Hematopoietic multipotent progenitor cell treated with erythropoietin and hydrocortisone succinate and interleukin-3 and kit ligand, for 15 days (in vitro differentiated cells): Measurements from ENCODE around the gene CSNK1D.

Experiments used
- DNase-seq: peaks from one replicate; pipeline ENCODE4 v3.0.0-alpha.2; 2015; ENCODE audit warnings: low spot score

The CSNK1D gene

DNA sequence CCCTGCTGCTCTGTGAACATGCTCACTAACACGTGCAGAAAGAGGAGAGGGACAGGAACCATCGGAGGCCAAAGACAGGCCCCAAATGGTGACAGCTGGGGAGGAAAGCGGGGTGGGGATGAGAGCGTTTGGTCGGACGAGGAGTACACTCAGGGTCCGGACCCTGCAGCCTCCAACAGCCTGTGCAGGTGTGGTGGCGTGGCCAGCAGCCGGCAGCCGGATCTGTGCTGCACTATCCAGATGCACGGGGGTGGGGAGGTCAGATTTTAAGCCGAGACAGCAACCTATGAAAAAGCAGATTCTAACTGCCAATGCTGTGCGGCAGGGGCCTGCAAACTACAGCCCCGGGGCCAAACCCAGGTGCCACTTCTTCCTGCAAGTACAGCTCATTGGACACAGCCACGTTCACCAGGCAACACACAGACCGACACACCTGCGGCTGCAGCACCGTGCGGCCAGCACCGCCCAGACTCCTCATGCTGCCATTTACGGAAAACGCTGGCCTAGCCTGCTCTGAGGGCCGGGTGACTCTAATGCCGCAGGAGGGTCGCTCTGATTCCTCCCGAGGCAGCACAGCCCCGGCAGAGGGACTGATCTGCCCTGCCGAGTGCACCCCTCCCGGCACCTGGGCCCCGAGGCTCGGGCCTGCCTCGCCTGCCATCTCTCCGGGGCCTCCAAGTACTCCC lies 23.5 kb downstream of the CSNK1D start:
- DNase-seq = no peak

DNA sequence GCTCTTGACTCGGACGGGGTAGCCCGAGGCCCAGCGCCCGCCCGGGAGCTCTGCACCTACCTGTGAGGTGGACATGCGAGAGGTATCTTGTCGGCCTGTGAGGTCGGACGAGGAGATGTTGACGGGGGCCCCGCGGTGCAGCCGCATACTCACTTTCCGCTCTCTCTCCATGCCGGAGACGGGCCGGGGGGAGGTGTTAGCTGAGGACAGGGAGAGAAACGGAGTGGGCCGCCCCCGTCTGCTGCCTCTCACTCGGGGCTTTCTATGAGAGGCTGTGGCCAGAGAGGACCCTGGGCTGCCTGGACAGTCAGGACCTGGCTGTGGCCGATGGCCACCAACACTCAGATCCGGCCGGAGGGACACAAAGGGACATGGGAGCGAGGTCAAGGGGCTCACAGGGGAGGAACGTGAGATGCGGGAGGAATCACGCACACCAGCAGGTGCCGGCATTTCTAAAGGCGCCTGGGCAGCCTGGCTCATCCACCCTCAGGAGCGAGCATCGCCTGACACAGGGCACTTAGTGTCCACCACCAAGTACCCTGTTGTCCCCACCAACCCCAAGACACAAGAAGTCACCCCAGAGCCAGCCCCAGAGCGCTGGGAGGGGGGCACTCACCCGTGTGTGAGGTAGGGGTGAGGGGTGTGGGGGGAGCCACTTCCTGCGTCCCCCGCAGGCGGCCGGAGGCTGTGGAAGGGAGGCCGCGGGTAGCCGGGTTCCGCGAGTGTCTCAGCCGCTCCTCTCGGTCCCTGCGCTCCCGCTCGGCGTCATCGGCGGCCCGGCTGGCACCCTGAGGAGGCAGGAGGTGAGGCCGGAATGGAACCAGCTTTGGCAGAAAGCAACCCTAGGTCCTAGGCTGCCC lies 24.5 kb downstream of the CSNK1D start:
- no peak for DNase-seq

DNA sequence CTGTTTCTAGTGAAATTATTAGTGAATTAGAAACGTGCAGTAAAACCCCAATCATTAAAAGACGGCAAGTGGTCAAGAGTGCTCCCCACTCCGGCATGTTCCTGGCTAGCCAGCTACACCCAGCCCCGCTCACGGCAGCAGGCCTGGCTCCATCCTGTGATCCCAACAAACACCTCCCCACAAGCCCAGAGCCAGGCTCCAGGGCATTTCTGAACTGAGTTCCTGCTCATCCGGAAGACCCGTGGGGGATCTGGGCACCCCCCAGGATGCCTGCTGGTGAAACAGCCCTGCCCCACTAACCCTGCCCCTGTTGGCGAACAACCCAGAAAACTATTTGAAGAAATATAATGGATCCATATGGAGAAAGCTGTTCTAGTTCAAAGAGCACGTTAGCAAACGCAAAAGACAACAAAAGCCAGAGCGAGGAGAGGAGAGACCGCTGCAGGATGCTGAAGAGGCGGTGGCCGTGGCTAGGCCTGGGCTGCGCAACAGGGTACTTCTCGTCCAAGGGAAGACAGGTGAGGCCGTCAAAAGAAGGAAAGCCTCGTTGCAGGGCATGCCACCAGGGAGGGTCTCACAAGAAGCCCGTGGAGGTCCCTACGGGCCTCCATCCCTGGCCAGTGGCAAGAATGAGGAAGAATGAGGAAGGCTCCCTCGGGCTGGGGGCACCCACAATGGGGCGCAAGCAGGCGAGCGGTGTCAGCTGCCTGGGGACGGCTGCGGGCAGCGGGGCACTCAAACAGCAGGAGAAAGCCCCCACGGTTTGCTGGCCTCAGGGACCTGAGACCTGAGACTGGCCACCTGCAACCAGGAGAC lies 25.4 kb downstream of the CSNK1D start:
- no peak for DNase-seq

DNA sequence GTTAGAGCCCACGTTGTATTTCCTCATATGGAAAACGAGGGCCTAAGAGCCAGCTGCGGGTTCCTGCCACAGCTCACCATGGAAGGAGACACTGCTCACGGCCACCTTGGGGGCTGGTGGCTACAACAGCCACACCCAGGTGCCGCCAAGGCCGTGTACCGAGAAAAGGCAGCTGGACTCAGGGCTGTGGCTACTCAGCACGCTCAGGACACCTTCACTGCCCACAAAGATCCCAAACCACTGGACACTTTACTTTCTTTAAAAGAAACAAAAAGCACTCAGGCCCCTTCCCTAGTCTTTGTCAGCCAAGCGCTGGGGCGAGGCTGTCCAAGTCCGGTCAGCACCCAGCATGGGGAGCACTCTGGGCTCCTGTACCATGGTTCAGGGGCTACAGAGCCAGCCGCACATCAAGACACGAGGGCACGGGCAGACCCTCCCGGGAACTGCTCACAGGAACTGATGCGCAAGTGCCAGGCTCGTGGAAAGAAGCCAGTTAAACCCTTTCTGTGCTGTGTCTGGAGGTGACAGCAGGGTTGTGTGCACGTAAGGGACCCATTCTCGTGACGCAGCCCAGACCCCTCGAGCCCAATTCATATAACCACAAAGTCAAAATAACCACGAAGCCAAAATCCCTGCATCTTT lies 26.2 kb downstream of the CSNK1D start:
- no peak for DNase-seq

DNA sequence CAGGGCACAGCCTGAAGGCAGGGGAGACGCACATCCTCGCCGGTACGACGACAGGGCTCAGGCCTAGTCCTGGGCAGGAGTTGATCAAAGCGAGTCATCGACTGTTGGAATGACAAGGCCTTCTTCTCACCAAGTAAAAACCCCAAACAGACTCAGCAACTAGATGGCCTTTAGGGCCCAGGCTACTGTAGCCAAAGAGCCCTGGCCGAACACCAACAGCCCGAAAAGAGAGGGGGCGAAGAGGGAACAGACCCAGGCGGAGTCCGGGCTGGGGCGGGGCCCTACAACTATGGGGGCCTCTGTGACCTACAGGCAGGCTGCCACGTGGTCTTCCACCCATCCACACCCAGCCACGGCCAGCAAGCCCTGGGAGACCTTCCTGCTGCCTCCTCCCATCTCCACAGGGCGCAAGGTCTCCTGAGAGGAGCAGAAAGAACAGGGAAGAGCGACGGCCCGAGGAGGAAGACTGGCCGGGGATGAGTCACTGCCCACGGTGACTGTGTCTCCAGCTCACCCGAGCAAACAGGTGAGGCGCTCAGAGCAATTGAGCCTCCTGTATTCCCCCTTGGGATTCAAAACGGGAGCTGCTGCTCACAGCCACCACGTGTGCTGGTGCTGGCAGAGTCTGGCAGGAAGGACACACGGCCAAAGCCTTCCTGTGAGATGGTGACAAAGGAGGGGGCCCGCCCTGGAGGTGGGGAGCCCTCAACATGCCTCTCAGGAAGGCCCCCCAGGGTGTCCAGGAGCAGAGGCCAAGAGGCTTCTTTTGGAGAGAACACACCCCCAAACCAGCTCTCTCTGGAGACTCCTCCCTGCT lies 26.9 kb downstream of the CSNK1D start:
- no peak for DNase-seq

DNA sequence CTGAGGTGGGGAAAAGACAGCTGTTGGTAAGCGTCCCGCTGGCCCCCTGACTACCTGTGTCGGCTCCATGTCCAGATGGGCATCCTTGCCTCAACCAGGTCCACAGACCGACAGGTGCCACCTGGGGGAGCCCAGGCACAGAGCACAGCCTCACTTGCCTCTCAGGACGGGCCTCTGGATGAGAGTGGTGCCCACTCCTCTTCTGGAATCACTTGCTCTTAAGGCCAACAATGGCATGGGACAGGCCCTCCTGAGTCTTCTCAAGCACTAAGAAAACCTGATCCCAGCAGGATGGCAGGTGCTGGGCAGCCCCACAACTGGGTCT lies 27.5 kb downstream of the CSNK1D start:
- no peak for DNase-seq

DNA sequence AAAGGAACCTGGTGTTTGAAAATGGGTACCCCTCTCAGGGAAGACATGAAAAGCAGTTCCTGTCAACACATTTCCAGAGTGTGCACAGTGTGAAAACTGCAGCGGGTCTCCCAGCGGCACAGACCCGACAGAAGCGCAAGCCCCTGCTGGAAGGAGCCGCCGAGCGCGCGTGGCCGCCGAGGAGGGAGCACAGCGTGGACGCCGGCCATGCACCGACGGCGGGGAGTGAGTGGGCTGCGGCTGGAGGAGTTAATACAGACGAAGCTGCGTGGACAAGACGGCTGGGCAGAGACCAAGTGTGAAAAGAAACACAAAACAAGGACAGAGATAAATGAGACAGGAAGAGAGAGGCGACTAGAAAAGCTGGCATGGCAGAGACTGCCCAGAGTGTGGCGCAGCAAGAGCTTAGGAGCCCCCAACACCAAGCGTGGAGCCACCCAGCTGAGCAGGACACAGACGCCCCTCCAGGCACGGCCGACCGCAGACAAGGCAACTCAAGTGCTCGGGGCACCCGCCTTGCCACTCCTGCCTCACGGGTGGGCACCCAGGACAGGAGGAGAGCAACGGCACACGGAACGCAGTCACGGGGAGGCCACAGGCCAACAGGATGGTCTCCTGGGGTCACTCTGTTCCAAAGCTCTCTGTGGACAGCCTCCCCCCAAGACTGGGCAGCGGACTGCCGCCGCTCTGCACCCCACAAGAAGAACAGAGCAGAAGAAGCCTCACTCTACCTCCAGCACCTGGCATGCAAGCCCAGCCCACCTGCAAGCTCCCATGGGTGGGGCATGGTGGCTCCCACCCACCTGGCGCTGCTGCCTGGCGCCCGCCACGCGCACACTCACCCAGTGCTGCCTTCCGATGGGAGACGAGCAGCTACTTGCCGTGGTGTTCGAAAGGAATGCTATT lies 28.1 kb downstream of the CSNK1D start:
- no peak for DNase-seq

DNA sequence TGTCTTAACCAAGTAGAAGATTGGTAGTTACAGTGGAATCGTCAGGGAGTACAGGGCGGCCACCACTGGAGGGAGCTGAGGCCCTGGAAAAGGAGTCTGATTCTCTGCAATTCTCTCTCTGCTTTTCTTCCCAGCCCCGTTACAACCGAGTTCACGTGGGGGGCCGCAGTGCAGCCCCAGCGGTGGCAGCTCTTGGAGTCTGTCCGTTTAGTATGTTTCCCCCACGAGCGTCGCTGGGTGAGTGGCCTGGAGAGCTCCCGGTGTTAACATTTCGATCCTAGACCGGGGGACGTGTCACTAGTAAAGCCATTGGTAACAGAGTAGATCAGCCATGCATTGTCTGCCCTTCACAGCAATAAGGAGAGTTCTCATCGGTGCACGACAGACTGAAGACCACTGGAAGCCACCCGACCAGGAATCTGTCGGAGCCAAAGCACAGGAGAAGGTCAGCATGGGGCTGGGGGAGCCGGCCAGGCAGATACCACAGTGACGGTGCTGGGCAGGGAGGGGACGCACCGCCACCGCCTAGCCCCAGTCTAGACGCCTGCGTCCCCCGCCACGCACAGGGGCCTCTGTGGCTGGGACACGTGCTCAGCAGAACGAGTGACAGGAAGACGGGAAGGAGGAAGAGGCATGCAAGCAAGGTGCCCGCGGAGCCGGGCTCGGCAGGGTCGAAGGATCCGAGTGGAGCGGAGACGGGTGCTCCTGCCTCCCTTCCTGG lies 28.9 kb downstream of the CSNK1D start:
- no peak for DNase-seq

DNA sequence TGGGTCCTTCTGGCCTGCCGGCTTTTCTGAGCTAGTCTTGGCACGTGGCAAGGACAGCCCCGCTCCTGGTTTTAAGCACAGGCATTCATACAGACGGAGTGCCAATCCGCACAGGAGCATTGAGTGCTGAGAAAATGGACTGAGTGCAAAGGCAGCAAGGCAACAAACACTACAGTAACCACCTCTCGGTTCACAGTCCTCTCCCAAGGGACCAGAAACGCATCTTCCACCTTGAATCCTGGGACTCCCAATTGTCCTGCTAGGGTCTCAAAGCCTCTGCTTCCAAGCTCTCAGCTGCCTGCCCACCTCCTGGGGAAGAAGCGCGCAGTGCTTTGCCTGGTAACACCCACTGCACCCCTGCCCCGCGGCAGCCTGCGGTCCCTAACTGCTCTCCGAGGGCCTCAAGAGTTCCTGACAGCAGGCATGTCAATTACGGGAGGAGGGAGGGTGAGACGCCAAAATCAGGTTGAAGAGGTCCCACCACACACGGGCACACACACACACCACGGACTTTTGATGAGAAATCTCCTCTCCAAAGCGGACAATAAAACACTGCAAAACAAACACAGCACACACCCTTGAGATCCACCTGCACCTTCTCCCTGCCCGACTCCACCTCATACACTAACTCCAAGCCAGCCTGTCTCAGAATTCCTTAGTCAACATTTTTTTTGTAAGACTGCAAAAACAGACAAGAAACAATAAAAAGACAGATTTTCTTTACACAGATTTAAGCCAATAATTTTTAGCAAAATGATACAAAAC lies 29.7 kb downstream of the CSNK1D start:
- no peak for DNase-seq

DNA sequence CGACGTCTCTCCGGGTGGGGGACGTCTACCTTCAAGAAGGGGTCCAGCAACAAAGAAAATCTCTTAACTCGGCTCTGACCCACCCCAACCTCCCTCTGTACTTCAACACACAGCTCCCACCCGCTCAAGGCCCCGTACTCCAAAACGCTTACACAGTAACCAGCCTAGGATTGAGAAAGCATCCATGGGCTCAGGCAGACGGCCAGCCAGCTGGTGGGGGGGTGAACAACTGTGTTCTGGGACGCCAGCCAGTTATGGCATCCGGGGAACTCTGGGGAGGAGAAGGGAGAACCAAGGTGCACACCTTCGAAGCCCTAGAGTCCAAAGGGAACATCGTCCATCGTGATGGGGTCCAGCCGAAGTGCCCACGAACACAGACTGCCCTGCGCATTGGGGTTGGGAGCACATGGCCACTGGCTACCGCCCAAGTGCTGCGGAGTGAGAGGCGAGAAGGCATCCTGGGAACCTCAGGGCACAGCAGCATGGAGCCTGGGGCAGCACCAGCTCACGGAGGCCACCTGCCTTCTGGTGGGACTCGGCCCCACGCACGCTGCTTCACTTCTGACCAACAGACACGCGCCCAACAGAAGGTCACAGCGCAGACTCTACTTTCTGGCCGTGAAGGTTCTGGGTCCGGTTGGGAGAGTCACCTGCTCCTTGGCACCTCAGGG lies 30.4 kb downstream of the CSNK1D start:
- no peak for DNase-seq

DNA sequence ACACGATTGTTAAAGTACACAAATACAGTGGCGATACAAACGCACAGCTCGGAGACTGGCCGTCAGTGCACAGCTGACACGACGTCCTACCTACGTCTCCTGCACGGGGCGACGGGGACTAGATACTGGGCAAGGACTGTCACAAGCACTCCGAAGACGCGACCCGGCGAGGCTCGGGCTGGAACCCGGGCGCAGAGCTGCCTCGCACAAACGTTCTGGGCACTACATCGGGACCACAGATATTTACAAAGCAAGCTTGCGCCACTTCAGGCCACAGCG lies 30.9 kb downstream of the CSNK1D start:
- no peak for DNase-seq

DNA sequence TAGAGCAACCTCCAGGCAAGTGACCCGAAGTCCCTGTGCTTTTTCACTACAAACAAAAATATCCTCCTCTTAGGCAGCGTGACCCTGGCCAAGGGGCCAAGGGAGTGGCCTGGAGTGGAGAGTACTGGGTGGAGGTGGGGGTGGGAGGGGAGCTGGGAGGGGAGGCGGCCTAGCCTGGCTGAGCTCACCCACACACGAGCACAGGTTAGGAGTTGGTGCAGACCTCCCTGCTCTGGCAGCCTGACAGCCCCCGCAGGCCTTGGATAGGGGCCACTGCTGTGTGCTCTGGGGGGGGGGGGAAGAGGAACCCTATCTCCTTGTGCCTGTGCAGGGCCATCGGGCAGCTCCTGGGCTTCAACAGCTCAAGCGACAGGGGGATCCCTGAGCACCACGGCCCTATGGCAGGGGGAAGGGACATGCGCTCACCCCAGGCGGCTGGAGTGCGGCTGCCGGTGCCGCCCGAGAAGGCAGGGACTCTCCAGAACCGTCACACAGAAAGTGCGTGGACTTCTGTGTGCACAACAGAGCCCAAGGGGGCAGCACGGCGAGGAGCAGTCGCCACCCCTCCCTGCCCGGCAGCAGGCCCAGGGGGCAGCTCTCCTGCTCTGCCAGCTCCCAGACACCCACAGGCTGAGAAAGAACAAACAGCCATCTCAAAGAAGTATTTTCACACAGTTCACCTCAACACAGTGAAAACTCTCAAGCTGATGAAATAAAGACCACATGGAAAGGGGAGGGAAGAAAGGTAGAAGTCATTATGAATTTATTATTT lies 31.4 kb downstream of the CSNK1D start:
- DNase-seq = peak; percentile 30

DNA sequence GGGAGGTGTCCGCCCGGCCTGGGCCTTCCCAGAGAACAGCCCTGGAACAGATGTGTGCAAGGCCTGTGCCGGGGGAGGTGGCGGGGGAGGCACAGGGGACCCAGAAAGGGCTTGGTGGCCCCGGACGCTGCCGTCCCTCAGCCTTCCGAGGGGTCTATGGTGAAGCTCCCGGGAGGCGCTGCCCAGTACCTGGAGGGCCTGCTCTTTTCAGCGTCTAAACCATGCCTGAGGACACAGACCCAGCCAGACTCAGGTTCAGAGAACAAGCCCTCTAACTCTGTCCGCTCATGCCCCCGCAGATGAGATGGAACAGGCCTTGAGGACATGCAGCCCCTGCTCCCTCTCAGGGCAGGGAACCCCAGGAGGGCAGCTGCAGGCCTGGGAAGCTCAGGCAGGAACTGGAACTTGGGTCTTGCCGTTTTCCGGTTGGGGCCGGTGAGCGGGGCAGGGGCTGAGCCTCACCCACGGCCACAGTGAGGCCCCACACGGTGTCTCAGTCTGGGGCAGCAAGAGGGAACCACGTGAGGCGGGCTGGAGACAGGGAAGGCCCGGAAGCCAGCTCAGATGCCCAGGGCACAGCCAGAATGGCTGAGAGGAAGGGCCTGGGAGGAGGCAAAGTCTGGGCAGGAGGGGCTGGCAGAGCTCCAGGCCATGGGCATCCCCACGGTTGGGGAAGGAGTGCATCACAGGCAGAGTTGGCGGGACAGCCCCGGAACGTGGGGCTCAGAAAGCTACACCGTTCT lies 32.1 kb downstream of the CSNK1D start:
- DNase-seq = peak; percentile 45

DNA sequence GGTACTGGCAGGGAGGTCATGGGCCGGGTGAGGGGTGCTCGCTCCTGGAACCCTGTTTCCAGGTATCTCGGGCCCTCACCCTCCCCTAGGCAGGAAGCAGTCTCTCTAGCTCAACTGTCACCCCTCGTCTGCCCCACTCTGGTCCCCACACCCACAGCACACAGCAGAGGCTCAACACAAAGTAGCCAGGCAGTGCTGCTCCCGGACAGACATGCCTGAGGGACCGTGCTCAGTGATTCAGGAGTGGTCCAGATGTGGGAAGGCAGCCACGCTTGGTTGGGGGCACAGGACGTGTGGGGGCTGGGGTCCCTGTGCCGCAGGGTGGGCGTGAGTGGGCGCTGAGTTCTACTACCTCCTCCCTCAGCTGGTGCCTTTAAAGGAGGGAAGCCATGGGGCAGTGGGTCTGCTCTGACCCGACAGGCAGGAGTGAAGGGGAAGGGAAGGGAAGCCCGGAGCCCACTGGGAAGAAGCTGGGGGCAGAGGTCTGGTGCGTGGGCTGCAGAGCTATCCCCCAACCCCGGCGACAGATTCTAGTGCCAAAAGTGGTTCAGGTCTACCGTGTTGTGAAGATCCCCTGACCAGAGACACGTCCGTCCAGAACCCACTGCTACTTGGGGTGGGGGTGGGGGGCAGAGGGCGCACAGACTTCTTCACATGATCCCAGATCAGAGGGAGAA lies 32.9 kb downstream of the CSNK1D start:
- DNase-seq = no peak

DNA sequence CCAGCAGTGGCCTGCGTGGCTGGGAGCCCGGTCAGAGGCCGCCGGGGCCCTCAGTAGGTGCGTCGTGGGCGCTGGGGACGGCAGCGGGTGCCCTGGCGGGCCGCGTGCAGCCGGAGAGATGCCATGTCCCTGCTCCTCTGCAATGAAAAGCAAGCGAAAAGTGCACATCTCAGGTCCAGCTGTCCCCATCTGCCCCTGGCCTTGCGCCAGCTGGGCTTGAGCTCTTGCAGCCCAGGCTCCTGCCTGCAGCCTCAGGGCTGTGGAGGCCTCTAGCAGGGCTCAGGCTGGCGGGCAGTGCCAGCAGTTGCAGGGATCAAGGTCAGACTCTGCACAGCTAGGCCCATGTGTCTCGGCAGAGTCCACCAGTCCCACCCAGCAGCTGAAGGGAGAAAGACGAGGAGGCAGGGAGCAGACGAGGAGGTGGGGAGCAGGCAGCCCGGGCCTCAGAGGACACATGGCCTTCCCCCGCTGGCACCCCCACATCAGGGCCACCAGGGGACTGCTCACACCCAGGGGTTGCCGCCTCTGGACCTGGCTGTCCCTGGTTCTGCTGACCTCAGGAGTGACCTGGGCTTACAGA lies 33.5 kb downstream of the CSNK1D start:
- no peak for DNase-seq

DNA sequence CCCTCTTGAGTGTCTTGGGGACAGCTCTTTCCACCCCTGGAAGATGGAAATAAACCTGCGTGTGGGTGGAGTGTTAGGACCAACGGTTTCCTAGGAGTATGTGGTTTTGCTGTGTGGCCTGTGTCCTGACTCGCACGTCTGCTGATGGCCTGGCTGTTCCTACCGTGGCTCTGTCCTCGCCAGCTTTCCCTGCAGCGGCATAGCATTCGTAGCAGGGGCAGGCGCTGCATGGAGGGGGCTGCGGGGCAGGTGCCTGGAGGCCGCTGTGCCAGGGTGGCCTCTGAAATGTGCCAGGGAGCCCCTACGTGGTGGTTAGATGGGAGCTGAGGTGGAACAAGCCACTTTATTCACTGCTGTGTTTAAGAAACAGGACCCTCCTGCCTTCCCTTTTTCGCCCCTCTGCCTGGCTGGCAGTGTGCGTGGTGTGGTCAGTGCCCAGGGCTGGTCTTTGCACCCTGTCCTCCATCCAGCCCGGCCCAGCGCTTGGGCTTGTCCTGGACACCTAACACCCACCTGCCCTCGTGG lies 34.0 kb downstream of the CSNK1D start:
- no peak for DNase-seq
